Left lung (tissue), 10 donors: ENCODE measurements around the gene CLDN18. TPM values are rescaled to one million over a fixed set of nuclear protein-coding genes. Genes with fewer than 3 reads are reported as not detected.

ENCODE experiments used
- ATAC-seq: fragments of 200-7000 bp; cut with Tn5 transposase; one replicate; pipeline ENCODE4 v1.9.1; 2020; ENCODE audit warnings: moderate library complexity
- DNase-seq, 4 donors: peaks; one replicate each; pipeline ENCODE4 v3.0.0-alpha.2; 2013 to 2020
- H3K27ac ChIP-seq, 2 donors: fragments of 200-600 bp; sonication (generic) in 1 of 2; one replicate each; pipeline versions ENCODE4 v1.5.0 to v1.8.0; 2020 to 2021
- H3K27me3 ChIP-seq, 2 donors: fragments of 200-600 bp; sonication (generic) in 1 of 2; one replicate each; pipeline versions ENCODE4 v1.5.0 to v1.8.0; 2020 to 2021
- H3K36me3 ChIP-seq, 2 donors: fragments of 200-600 bp; sonication (generic) in 1 of 2; one replicate each; pipeline versions ENCODE4 v1.5.0 to v1.8.0; 2020 to 2021
- H3K4me1 ChIP-seq, 2 donors: fragments of 200-600 bp; one replicate each; pipeline ENCODE4 v1.8.0; 2021
- H3K4me3 ChIP-seq, 2 donors: fragments of 200-600 bp; sonication (generic) in 1 of 2; one replicate each; pipeline versions ENCODE4 v1.5.0 to v1.8.0; 2020 to 2021; ENCODE audit warnings: mild to moderate bottlenecking in 1 of 2
- H3K9me3 ChIP-seq, 2 donors: fragments of 200-600 bp; sonication (generic) in 1 of 2; one replicate each; pipeline versions ENCODE4 v1.5.0 to v1.8.0; 2020 to 2021
- intact Hi-C, 2 donors: fragments of 100-400 bp; cut with DNase I; formaldehyde crosslinking; loops; one replicate each; pipeline versions ENCODE4 v1.11.2 to v1.14.2; 2022
- polyA plus RNA-seq, 6 donors: library from polyadenylated mRNA; unstranded; fragments of 120-200 nt; gene quantifications; one replicate each; pipeline ENCODE4 v1.2.1, GENCODE V29; 2013; ENCODE audit not compliant: insufficient read length in 6 of 6
- total RNA-seq, 2 donors: library from RNA; stranded (reverse); fragmentation: NEBNext Ultra II Directional; extraction: Animal tissue kit (Norgen Biotek cat#: 25700); gene quantifications; one replicate each; pipeline ENCODE4 v1.2.1, GENCODE V29; 2021
- TF ChIP-seq, protein P1 (sequence below), 2 donors: fragments of 200-600 bp; sonication (generic) in 1 of 2; IDR thresholded peaks; one replicate each; pipeline versions ENCODE4 v1.5.0 to v1.8.0; 2021; ENCODE audit warnings: antibody characterized with exemption in 2 of 2
- donor health status: DM: no; HTN: yes; CAD: no.
- donor health status: DM: no; HTN: no; CAD: no.

CLDN18 gene
- total and polyA plus RNA-seq, 8 donors: 53.1 to 354 (median 65.4) TPM

DNA sequence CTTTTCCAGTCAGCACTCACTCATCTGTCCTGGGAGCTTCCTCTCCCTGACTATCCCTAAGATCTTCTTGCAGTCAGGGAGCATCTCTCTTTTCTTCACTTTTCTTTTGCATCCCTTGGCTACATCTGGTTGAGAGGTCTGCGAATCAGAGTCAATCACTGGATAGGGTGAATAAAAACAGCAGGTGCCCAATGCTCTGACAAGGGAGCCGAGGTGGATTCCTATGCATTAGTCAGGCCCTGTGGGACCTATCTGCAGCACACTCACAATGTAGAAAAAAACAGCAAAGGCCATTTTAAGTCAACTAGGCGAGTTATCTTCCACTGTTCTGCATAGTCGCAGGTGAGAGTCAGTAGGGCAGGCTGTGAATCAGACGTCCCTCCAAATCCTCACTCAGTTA lies 69.9 kb downstream of the CLDN18 start:
- no peaks in the 10 kb centered on the region for H3K9me3 ChIP-seq
- TF ChIP-seq, protein P1, sequence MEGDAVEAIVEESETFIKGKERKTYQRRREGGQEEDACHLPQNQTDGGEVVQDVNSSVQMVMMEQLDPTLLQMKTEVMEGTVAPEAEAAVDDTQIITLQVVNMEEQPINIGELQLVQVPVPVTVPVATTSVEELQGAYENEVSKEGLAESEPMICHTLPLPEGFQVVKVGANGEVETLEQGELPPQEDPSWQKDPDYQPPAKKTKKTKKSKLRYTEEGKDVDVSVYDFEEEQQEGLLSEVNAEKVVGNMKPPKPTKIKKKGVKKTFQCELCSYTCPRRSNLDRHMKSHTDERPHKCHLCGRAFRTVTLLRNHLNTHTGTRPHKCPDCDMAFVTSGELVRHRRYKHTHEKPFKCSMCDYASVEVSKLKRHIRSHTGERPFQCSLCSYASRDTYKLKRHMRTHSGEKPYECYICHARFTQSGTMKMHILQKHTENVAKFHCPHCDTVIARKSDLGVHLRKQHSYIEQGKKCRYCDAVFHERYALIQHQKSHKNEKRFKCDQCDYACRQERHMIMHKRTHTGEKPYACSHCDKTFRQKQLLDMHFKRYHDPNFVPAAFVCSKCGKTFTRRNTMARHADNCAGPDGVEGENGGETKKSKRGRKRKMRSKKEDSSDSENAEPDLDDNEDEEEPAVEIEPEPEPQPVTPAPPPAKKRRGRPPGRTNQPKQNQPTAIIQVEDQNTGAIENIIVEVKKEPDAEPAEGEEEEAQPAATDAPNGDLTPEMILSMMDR (IDR thresholded peaks at IDR 0.05): no peak
- peaks cover 0 to 40% of the 10 kb centered on the region in 2 donors for H3K36me3 ChIP-seq
- H3K27me3 ChIP-seq: no peaks in the 10 kb centered on the region
- ATAC-seq (no peak), DNase-seq (no peak)
- intact Hi-C loops: no loop called here
- no peak overlapping the region for H3K27ac ChIP-seq
- H3K4me3 ChIP-seq: no peak overlapping the region
- peaks cover 0 to 14% of the 10 kb centered on the region in 2 donors for H3K4me1 ChIP-seq

DNA sequence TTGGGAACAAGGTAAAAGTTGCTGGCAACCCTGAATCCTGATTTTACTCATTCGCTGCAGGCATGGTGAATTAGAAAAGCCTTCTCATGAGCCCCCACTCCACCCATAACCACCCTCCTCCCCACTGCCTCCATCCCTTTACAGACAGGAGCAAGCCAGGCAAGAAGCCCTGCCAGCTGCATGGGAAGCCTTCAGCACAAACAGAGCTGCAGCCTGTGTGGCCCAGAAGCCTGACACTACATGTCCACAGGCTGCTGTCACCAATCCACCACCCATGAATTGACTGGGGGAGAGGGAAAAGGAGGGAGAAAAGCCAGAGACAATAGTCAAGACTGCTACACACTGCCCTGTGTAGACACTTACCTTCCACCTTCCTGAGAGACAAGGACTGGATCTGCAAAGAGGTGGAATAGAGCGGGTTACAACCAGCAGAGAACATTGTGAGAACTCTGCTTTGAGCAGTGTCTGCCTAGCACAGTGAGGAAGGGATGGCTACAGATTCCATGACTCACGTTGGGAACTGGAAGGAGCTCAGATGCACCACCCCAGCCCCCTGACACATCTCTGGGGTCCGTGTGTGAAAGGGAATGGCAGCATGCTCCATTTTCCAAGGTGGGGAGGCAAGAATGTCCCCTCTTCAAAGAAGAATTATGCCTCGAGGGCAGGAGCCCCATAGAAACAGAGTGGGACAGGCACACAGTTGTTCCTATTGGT lies 71.6 kb downstream of the CLDN18 start:
- H3K36me3 ChIP-seq: peaks cover 0 to 36% of the 10 kb centered on the region in 2 donors
- DNase-seq: no peak
- intact Hi-C loops: no loop called here
- peak; percentile 59 for ATAC-seq
- H3K27me3 ChIP-seq: no peaks in the 10 kb centered on the region
- TF ChIP-seq, protein P1 (IDR thresholded peaks at IDR 0.05): no peak
- peaks cover 0 to 14% of the 10 kb centered on the region in 2 donors for H3K4me1 ChIP-seq
- H3K27ac ChIP-seq: peak overlapping the region; percentile 40 to 46
- H3K4me3 ChIP-seq: no peak overlapping the region
- H3K9me3 ChIP-seq: no peaks in the 10 kb centered on the region

DNA sequence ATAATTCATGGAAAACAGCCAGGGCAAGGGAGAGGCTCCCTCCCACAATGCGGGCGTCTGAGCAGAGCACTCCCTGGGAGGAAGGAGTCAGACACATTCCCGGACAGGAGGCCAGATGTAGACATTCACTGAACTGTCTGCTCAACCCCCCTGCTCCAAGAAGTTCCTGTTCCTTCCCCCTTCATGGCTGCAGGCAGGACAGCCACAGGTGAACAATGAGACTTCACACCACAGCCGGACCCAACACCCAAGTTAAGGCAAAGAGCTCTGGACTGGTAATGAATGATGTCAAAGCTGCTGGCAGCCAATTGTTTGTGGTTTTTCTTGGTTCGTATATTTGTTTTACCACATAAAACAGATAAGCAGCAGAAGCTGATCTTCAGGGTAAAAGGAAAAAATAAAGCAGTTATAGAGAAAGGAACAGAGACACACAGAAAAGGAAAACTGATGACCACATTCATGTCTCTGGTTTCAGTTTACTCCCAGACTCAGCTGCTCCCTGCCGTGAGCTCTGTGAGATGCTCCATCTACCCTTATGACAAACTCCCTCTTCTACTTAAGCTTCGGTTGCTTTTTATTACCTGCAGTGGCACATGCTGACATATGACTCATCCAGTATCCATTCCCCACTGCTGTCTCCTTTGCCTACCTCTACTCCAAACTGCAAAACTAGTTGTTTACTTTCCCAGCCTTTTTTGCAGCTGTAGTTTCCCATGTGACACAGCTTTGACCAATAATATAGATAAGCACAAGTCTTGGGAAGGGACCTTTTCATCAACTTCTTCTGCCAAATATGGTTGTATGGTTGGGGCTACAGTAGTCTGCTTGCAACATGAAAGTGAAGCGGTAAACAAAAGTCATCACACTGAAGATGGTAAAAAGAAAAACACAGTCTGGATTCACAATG lies 72.4 kb downstream of the CLDN18 start:
- H3K4me1 ChIP-seq: peaks cover 0 to 14% of the 10 kb centered on the region in 2 donors
- H3K9me3 ChIP-seq: no peaks in the 10 kb centered on the region
- intact Hi-C loops: no loop called here
- TF ChIP-seq, protein P1 (IDR thresholded peaks at IDR 0.05): no peak
- H3K27ac ChIP-seq: peak overlapping the region; percentile 40 to 46
- DNase-seq: peak in 1 of 4 donors; percentile 59
- H3K36me3 ChIP-seq: peaks cover 0 to 33% of the 10 kb centered on the region in 2 donors
- no peak overlapping the region for H3K4me3 ChIP-seq
- no peaks in the 10 kb centered on the region for H3K27me3 ChIP-seq
- ATAC-seq: peak; percentile 71

DNA sequence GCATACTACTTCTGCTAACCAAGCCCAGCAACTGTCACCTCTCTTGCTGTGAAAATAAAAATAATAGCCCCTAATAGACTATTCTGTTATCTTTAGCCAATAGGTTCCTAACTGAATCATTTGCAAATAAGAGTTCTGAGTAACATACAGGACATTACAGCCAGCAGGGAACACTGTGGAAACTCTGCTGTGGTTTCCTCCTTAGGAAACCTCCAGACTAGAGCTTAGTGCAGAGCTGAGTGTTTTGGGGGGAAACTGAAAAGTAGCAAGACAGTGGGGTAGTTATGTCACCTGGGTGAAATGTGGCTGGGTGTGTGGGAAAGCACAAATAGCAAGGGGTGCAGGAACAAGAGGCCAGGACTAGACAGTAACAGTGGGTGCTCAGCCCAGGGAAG lies 73.0 kb downstream of the CLDN18 start:
- TF ChIP-seq, protein P1 (IDR thresholded peaks at IDR 0.05): no peak
- H3K4me1 ChIP-seq: peaks cover 0 to 14% of the 10 kb centered on the region in 2 donors
- H3K27ac ChIP-seq: peak overlapping the region; percentile 28 to 40
- peak; percentile 30 for ATAC-seq
- intact Hi-C loops: no loop called here
- no peaks in the 10 kb centered on the region for H3K27me3 ChIP-seq
- no peaks in the 10 kb centered on the region for H3K9me3 ChIP-seq
- peaks cover 0 to 32% of the 10 kb centered on the region in 2 donors for H3K36me3 ChIP-seq
- DNase-seq: no peak
- no peak overlapping the region for H3K4me3 ChIP-seq

Other genes starting within 250 kb of the CLDN18 start
- gene SOX14, start 245.8 kb upstream of the CLDN18 start, total RNA-seq: not detected
- gene SOX14, start 245.8 kb upstream of the CLDN18 start, polyA plus RNA-seq: not detected
- gene DZIP1L, start 105.4 kb downstream of the CLDN18 start, total RNA-seq: 10 to 100 TPM; 14.0 to 16.6 TPM
- 10 to 100 TPM; 17.9 to 24.2 (median 21.6) TPM for gene DZIP1L, start 105.4 kb downstream of the CLDN18 start, polyA plus RNA-seq
- gene A4GNT, start 122.2 kb downstream of the CLDN18 start, total RNA-seq: not detected
- gene A4GNT, start 122.2 kb downstream of the CLDN18 start, polyA plus RNA-seq: under 1 TPM; 0.21 to 0.53 (median 0.39) TPM
- 10 to 100 TPM; 16.7 to 17.7 TPM for gene DBR1, start 164.8 kb downstream of the CLDN18 start, total RNA-seq
- 10 to 100 TPM; 17.4 to 21.5 (median 21.0) TPM for gene DBR1, start 164.8 kb downstream of the CLDN18 start, polyA plus RNA-seq
- 10 to 100 TPM; 37.1 to 50.6 TPM for gene ARMC8, start 177.1 kb downstream of the CLDN18 start, total RNA-seq
- 10 to 100 TPM; 46.5 to 56.4 (median 51.0) TPM for gene ARMC8, start 177.1 kb downstream of the CLDN18 start, polyA plus RNA-seq